ENCODE results near the gene ISG20L2. TPM values are rescaled to one million over a fixed set of nuclear protein-coding genes. Genes with fewer than 3 reads are reported as not detected.

The ISG20L2 gene
- polyA plus RNA-seq, 1 of the 3 experiments (the other 2 are of a cell fraction), result 31.6 TPM

DNA sequence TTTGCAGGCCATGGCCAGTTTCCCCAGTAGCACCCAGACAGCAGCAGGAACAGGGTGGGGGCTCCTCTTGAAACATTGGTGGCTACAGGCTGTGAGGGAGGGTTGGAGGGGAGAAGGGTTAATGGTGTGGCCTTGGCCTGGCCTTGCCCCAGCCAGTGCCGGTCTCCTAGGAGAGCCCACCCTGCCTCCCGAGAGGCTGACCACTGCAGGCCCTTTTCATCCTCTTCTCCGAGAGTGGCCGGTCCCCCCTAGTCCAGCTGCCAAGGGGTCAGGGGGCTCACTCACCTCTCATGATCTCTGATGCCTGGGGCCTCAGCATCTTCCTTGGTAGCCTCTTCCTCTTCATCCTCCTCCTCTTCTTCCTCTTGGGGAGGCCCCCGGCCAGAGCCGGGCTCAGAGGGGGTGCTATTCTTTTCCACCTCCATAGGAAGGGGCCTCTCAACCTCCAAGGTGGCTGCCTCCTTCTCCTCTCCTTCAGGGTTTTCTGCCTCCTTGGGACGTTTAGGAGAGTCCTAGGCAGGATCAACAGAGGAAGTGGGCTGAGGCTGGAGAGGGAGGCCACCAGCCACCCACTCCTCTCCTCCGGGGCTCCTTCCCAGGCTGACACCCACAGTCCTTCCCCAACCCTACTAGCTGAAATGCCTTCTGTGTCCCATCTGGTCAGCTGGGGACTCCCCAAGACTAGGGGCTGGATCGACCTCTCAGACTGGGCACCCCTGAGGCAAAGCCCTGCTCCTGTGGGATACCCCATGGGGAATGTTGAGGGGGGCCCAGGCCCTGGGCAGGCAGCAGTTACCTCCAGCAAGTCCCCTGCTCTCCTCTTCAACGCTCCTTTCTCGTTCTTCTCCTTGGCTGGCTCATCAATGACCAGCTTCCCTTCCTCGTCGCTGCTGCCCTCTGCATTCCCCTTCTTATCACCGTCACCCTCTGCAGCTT is 15.1 kb upstream of the ISG20L2 start:
- no peaks in the 10 kb centered on the region for H3K27me3 ChIP-seq (ENCODE audit: insufficient read depth)
- 95% methylated on average over 11 of the region's 14 CpGs for WGBS (ENCODE audit: low lambda C conversion rate)
- no peak for DNase-seq
- no peak overlapping the region for H3K9ac ChIP-seq
- no peaks in the 10 kb centered on the region for H3K9me3 ChIP-seq
- no peak overlapping the region for H3K4me2 ChIP-seq
- TF ChIP-seq YY1 (IDR thresholded peaks at IDR 0.05; ENCODE audit: low read depth) (no peak), TCF12 (IDR thresholded peaks at IDR 0.05) (no peak), RXRA (IDR thresholded peaks at IDR 0.05; ENCODE audit: borderline replicate concordance, low read depth) (no peak), MEF2A (IDR thresholded peaks at IDR 0.05; ENCODE audit: borderline replicate concordance, low read depth) (no peak), EZH2phosphoT487 (IDR thresholded peaks at IDR 0.05; ENCODE audit: borderline replicate concordance, low read depth) (no peak), SIN3A (IDR thresholded peaks at IDR 0.05; ENCODE audit: borderline replicate concordance, low read depth, low read length) (no peak), RCOR1 (IDR thresholded peaks at IDR 0.05; ENCODE audit: low read length) (no peak)
- TF ChIP-seq, protein P1, sequence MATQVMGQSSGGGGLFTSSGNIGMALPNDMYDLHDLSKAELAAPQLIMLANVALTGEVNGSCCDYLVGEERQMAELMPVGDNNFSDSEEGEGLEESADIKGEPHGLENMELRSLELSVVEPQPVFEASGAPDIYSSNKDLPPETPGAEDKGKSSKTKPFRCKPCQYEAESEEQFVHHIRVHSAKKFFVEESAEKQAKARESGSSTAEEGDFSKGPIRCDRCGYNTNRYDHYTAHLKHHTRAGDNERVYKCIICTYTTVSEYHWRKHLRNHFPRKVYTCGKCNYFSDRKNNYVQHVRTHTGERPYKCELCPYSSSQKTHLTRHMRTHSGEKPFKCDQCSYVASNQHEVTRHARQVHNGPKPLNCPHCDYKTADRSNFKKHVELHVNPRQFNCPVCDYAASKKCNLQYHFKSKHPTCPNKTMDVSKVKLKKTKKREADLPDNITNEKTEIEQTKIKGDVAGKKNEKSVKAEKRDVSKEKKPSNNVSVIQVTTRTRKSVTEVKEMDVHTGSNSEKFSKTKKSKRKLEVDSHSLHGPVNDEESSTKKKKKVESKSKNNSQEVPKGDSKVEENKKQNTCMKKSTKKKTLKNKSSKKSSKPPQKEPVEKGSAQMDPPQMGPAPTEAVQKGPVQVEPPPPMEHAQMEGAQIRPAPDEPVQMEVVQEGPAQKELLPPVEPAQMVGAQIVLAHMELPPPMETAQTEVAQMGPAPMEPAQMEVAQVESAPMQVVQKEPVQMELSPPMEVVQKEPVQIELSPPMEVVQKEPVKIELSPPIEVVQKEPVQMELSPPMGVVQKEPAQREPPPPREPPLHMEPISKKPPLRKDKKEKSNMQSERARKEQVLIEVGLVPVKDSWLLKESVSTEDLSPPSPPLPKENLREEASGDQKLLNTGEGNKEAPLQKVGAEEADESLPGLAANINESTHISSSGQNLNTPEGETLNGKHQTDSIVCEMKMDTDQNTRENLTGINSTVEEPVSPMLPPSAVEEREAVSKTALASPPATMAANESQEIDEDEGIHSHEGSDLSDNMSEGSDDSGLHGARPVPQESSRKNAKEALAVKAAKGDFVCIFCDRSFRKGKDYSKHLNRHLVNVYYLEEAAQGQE (IDR thresholded peaks at IDR 0.05; ENCODE audit: low read depth, low read length), result no peak
- H3K27ac ChIP-seq (ENCODE audit: low read depth in 2 of 2, low read length in 1 of 2), result peak overlapping the region in 1 of 2 experiments; percentile 82; a peak in 1 of 4 replicates
- H3F3A ChIP-seq (replicated peaks; ENCODE audit: insufficient read depth), result peaks cover 47% of the 10 kb centered on the region
- H4K20me1 ChIP-seq (ENCODE audit: insufficient read depth), result no peaks in the 10 kb centered on the region
- peaks cover 18 to 47% of the 10 kb centered on the region in 2 experiments for H3K36me3 ChIP-seq (replicated peaks in 1 of 2; ENCODE audit: control insufficient read depth in 1 of 2, insufficient read depth in 2 of 2, low read length in 1 of 2)
- ChIA-PET POLR2A (no interaction called here), CTCF (interaction anchor here (1.7 to 8.6 kb wide), 2 partner anchors 18 to 54 kb away, joined by 6 to 42 read pairs; no protein-coding TSS in a partner anchor)
- no peak overlapping the region for H3K4me3 ChIP-seq (ENCODE audit: low read depth in 2 of 2, low read length in 1 of 2)
- H3K4me1 ChIP-seq (ENCODE audit: control insufficient read depth in 1 of 2, insufficient read depth in 2 of 2, low read depth in 1 of 2, low read length in 1 of 2), result peaks cover 29 to 38% of the 10 kb centered on the region in 2 experiments
- H3K9me2 ChIP-seq, result no peaks in the 10 kb centered on the region
- H3K79me2 ChIP-seq (ENCODE audit: insufficient read depth), result peaks cover 66% of the 10 kb centered on the region
- no peak overlapping the region for H2AFZ ChIP-seq (ENCODE audit: low read depth)

DNA sequence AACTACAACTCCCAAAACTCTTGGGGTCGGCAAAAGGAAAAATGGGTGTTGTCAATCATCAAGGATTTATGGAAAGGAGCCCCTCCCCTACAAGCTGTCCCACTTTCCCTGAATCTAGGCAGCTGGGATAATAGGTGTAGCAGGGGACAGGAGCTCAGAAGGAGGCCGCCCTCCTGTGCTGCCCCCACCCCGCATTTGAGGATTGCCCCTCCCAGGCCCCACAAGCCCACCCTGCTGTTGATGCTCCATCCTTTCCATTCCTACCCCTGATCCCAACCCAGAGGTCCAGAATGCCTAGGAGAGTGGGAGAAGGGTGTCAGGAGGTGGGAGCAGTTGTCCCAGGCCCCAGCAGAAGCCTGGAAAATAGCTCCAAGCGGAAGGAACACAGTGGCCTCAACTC is 14.2 kb upstream of the ISG20L2 start:
- H4K20me1 ChIP-seq (ENCODE audit: insufficient read depth), result no peaks in the 10 kb centered on the region
- WGBS (ENCODE audit: low lambda C conversion rate), result 93% methylated on average over 2 of the region's 4 CpGs
- H2AFZ ChIP-seq (ENCODE audit: low read depth), result no peak overlapping the region
- no peaks in the 10 kb centered on the region for H3K9me3 ChIP-seq
- peaks cover 20 to 55% of the 10 kb centered on the region in 2 experiments for H3K36me3 ChIP-seq (replicated peaks in 1 of 2; ENCODE audit: control insufficient read depth in 1 of 2, insufficient read depth in 2 of 2, low read length in 1 of 2)
- H3K4me2 ChIP-seq, result no peak overlapping the region
- TF ChIP-seq, protein P2, sequence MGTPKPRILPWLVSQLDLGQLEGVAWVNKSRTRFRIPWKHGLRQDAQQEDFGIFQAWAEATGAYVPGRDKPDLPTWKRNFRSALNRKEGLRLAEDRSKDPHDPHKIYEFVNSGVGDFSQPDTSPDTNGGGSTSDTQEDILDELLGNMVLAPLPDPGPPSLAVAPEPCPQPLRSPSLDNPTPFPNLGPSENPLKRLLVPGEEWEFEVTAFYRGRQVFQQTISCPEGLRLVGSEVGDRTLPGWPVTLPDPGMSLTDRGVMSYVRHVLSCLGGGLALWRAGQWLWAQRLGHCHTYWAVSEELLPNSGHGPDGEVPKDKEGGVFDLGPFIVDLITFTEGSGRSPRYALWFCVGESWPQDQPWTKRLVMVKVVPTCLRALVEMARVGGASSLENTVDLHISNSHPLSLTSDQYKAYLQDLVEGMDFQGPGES (IDR thresholded peaks at IDR 0.05; ENCODE audit: low read depth, low read length), result no peak
- H3K4me3 ChIP-seq (ENCODE audit: low read depth in 2 of 2, low read length in 1 of 2), result no peak overlapping the region
- CTCF ChIA-PET, result interaction anchor here (1.7 to 8.6 kb wide), 4 partner anchors 14 to 96 kb away, joined by 4 to 42 read pairs (median 14); partner anchors contain the start of genes ISG20L2 and METTL25B
- POLR2A ChIA-PET, result no interaction called here
- H3K9me2 ChIP-seq, result no peaks in the 10 kb centered on the region
- DNase-seq, result no peak
- peak overlapping the region in 1 of 2 experiments; percentile 82; a peak in 3 of 4 replicates for H3K27ac ChIP-seq (ENCODE audit: low read depth in 2 of 2, low read length in 1 of 2)
- H3F3A ChIP-seq (replicated peaks; ENCODE audit: insufficient read depth), result peaks cover 38% of the 10 kb centered on the region
- peaks cover 21 to 30% of the 10 kb centered on the region in 2 experiments for H3K4me1 ChIP-seq (ENCODE audit: control insufficient read depth in 1 of 2, insufficient read depth in 2 of 2, low read depth in 1 of 2, low read length in 1 of 2)
- no peaks in the 10 kb centered on the region for H3K27me3 ChIP-seq (ENCODE audit: insufficient read depth)
- no peak overlapping the region for H3K9ac ChIP-seq
- H3K79me2 ChIP-seq (ENCODE audit: insufficient read depth), result peaks cover 60% of the 10 kb centered on the region

All from SK-N-SH (cell line).